Neural progenitor cell (in vitro differentiated cells): ENCODE results near the gene C1QTNF6. TPM values are rescaled to one million over a fixed set of nuclear protein-coding genes. Genes with fewer than 3 reads are reported as not detected.

Source experiments
- DNase-seq: peaks from one replicate; pipeline ENCODE4 v3.0.0-alpha.2; 2016; ENCODE audit warnings: low spot score
- H2AFZ ChIP-seq: fragments of 200-600 bp; sonication (generic); replicated peaks from 2 replicates; pipeline ENCODE4 v1.6.1; 2016; ENCODE audit warnings: antibody characterized with exemption
- H3F3A ChIP-seq: fragments of 200-600 bp; sonication (generic); 2 replicates; pipeline ENCODE4 v1.6.1; 2016; ENCODE audit warnings: antibody characterized with exemption, low read depth
- H3K27ac ChIP-seq: fragments of 200-600 bp; sonication (generic); 2 replicates; pipeline ENCODE4 v1.5.1; 2016; ENCODE audit warnings: mild to moderate bottlenecking
- H3K27me3 ChIP-seq: fragments of 200-600 bp; sonication (generic); 2 replicates; pipeline ENCODE4 v1.6.1; 2016; ENCODE audit warnings: mild to moderate bottlenecking, moderate library complexity
- H3K36me3 ChIP-seq: fragments of 200-600 bp; sonication (generic); 2 replicates; pipeline ENCODE4 v1.5.1; 2016
- H3K4me1 ChIP-seq: fragments of 200-600 bp; sonication (generic); 2 replicates; pipeline ENCODE4 v1.6.1; 2016; ENCODE audit warnings: mixed run types
- H3K4me2 ChIP-seq: fragments of 200-600 bp; sonication (generic); 2 replicates; pipeline ENCODE4 v1.6.1; 2016
- H3K4me3 ChIP-seq: fragments of 200-600 bp; sonication (generic); 2 replicates; pipeline ENCODE4 v1.5.1; 2016
- H3K79me2 ChIP-seq: fragments of 200-600 bp; sonication (generic); 2 replicates; pipeline ENCODE4 v1.6.1; 2016; ENCODE audit warnings: low read depth
- H3K9ac ChIP-seq: fragments of 200-600 bp; sonication (generic); 2 replicates; pipeline ENCODE4 v1.6.1; 2016
- H3K9me3 ChIP-seq: fragments of 200-600 bp; sonication (generic); 2 replicates; pipeline ENCODE4 v1.5.1; 2016; ENCODE audit warnings: low read depth
- H4K20me1 ChIP-seq: fragments of 200-600 bp; sonication (generic); 2 replicates; pipeline ENCODE4 v1.6.1; 2016; ENCODE audit warnings: low read depth
- H3K27ac Mint-ChIP-seq: 3 replicates; pipeline ENCODE4 v1.8.0; 2021; ENCODE audit warnings: mixed read lengths
- H3K27me3 Mint-ChIP-seq: 2 replicates; pipeline ENCODE4 v1.8.0; 2022; ENCODE audit warnings: low read depth, mild to moderate bottlenecking, inconsistent platforms, moderate library complexity, mixed read lengths; ENCODE audit not compliant: insufficient read depth
- H3K36me3 Mint-ChIP-seq: 3 replicates; pipeline ENCODE4 v1.8.0; 2021; ENCODE audit warnings: mixed read lengths
- H3K4me1 Mint-ChIP-seq: 3 replicates; pipeline ENCODE4 v1.8.0; 2021; ENCODE audit warnings: mixed read lengths
- H3K4me3 Mint-ChIP-seq: 3 replicates; pipeline ENCODE4 v1.8.0; 2021; ENCODE audit warnings: mild to moderate bottlenecking, moderate library complexity, mixed read lengths
- H3K9me3 Mint-ChIP-seq: 3 replicates; pipeline ENCODE4 v1.8.0; 2020; ENCODE audit warnings: mixed read lengths
- EZH2 ChIP-seq: fragments of 200-600 bp; sonication (generic); IDR thresholded peaks from 2 replicates; pipeline ENCODE4 v1.6.1; 2017; ENCODE audit warnings: antibody characterized with exemption, mild to moderate bottlenecking, moderate library complexity
- EZH2phosphoT487 ChIP-seq: fragments of 200-600 bp; sonication (generic); IDR thresholded peaks from 2 replicates; pipeline ENCODE4 v1.6.1; 2017; ENCODE audit warnings: antibody characterized with exemption
- total RNA-seq: library from RNA; depleted of rRNA; stranded (reverse); fragments of >200 nt; gene quantifications from 2 replicates; pipeline ENCODE4 v1.2.3, GENCODE V29; 2015; ENCODE audit warnings: low replicate concordance
- TF ChIP-seq, protein P1 (sequence below): fragments of 200-600 bp; sonication (generic); IDR thresholded peaks from 2 replicates; pipeline ENCODE4 v1.5.1; 2017; ENCODE audit warnings: antibody characterized with exemption, mild to moderate bottlenecking

Gene C1QTNF6
- total RNA-seq, 1 donor from 2014 or later, result 7.2 TPM

GRCh38 chr22:37144180-37144554 lies 43.9 kb downstream of the C1QTNF6 start:
- TF ChIP-seq EZH2phosphoT487, result no peak
- TF ChIP-seq EZH2, result no peak
- TF ChIP-seq, protein P1, sequence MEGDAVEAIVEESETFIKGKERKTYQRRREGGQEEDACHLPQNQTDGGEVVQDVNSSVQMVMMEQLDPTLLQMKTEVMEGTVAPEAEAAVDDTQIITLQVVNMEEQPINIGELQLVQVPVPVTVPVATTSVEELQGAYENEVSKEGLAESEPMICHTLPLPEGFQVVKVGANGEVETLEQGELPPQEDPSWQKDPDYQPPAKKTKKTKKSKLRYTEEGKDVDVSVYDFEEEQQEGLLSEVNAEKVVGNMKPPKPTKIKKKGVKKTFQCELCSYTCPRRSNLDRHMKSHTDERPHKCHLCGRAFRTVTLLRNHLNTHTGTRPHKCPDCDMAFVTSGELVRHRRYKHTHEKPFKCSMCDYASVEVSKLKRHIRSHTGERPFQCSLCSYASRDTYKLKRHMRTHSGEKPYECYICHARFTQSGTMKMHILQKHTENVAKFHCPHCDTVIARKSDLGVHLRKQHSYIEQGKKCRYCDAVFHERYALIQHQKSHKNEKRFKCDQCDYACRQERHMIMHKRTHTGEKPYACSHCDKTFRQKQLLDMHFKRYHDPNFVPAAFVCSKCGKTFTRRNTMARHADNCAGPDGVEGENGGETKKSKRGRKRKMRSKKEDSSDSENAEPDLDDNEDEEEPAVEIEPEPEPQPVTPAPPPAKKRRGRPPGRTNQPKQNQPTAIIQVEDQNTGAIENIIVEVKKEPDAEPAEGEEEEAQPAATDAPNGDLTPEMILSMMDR, result no peak
- Histone ChIP-seq H3K4me3 (no peak overlapping the region), H3K36me3 (no peaks in the 10 kb centered on the region), H2AFZ (no peak overlapping the region), H3K27ac (no peak overlapping the region), H3K79me2 (no peaks in the 10 kb centered on the region), H3F3A (no peaks in the 10 kb centered on the region), H3K9me3 (no peaks in the 10 kb centered on the region), H3K4me2 (no peak overlapping the region), H3K4me1 (peaks cover 6% of the 10 kb centered on the region), H3K9ac (no peak overlapping the region), H3K27me3 (no peaks in the 10 kb centered on the region), H4K20me1 (no peaks in the 10 kb centered on the region)
- DNase-seq, result no peak
- peak overlapping the region; percentile 46 for H3K4me3 Mint-ChIP-seq
- H3K36me3 Mint-ChIP-seq, result no peaks in the 10 kb centered on the region
- peaks cover 23% of the 10 kb centered on the region for H3K4me1 Mint-ChIP-seq
- no peaks in the 10 kb centered on the region for H3K9me3 Mint-ChIP-seq
- no peak overlapping the region for H3K27ac Mint-ChIP-seq
- H3K27me3 Mint-ChIP-seq, result peaks cover 15% of the 10 kb centered on the region

DNA sequence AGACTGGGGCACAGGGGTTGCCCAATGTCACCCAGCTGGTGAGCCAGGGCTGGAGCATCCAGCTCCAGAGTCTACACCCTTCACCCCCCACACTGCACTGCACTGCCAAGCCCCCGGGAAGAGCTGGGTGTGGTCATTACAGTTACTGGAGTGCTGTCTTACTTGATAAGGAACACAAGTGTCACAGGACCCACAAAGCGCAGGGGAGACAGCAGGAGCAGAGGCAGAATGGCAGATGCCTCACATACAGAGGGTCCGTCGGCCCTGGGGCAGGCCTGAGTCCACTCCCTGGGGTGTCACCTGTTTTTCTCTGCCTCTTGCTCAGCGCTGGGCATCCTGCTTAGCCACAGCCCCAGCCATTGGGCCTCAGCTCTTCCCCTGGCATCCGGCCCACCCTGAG lies 46.1 kb downstream of the C1QTNF6 start:
- Mint-ChIP-seq H3K4me1 (peaks cover 24% of the 10 kb centered on the region), H3K4me3 (no peak overlapping the region), H3K27ac (no peak overlapping the region), H3K36me3 (no peaks in the 10 kb centered on the region), H3K27me3 (peaks cover 13% of the 10 kb centered on the region), H3K9me3 (no peaks in the 10 kb centered on the region)
- Histone ChIP-seq H3K27me3 (no peaks in the 10 kb centered on the region), H3K36me3 (no peaks in the 10 kb centered on the region), H2AFZ (no peak overlapping the region), H3F3A (no peaks in the 10 kb centered on the region), H3K4me3 (no peak overlapping the region), H3K79me2 (no peaks in the 10 kb centered on the region), H3K4me1 (peaks cover 6% of the 10 kb centered on the region), H3K9me3 (no peaks in the 10 kb centered on the region), H3K9ac (no peak overlapping the region), H3K4me2 (no peak overlapping the region), H4K20me1 (no peaks in the 10 kb centered on the region), H3K27ac (no peak overlapping the region)
- DNase-seq, result no peak
- TF ChIP-seq, protein P1, result no peak
- no peak for TF ChIP-seq EZH2phosphoT487
- no peak for TF ChIP-seq EZH2

DNA sequence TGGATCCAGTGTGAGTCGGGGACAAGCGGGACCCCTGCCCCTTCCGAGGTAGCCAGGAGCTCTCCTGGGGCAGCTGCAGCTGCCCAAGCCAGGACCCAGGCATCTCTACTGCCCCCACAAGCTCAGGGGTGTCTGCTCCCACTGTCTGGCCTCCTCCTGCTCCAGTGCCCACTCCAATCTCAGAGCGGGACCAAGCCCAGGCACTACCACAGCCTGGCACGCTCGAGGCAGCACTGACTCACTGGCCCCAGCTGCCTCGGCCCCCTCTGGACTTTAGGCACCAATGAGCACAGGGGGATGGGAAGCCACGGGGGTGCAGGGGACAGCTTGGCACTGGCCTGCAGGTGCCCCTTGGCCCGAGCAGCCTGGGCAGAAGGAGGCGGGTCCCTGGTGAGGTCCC lies 46.6 kb downstream of the C1QTNF6 start:
- Histone ChIP-seq H3K27ac (no peak overlapping the region), H3K36me3 (no peaks in the 10 kb centered on the region), H3K4me1 (peaks cover 6% of the 10 kb centered on the region), H3K27me3 (no peaks in the 10 kb centered on the region), H4K20me1 (no peaks in the 10 kb centered on the region), H3K4me2 (no peak overlapping the region), H3K4me3 (no peak overlapping the region), H3F3A (no peaks in the 10 kb centered on the region), H3K79me2 (no peaks in the 10 kb centered on the region), H3K9ac (no peak overlapping the region), H2AFZ (no peak overlapping the region), H3K9me3 (no peaks in the 10 kb centered on the region)
- H3K36me3 Mint-ChIP-seq, result no peaks in the 10 kb centered on the region
- no peak overlapping the region for H3K27ac Mint-ChIP-seq
- peaks cover 12% of the 10 kb centered on the region for H3K27me3 Mint-ChIP-seq
- no peak for TF ChIP-seq EZH2
- no peak for TF ChIP-seq EZH2phosphoT487
- TF ChIP-seq, protein P1, result no peak
- H3K4me1 Mint-ChIP-seq, result peaks cover 28% of the 10 kb centered on the region
- no peak overlapping the region for H3K4me3 Mint-ChIP-seq
- no peak for DNase-seq
- H3K9me3 Mint-ChIP-seq, result no peaks in the 10 kb centered on the region
